GM18526 (cell line): ENCODE data around the gene HES1.

Source experiments
- POLR2A ChIP-seq: IDR thresholded peaks from 3 replicates; pipeline ENCODE4 v1.6.1; 2011; ENCODE audit not compliant: insufficient read length; ENCODE audit errors: extremely low read depth

Gene HES1

DNA sequence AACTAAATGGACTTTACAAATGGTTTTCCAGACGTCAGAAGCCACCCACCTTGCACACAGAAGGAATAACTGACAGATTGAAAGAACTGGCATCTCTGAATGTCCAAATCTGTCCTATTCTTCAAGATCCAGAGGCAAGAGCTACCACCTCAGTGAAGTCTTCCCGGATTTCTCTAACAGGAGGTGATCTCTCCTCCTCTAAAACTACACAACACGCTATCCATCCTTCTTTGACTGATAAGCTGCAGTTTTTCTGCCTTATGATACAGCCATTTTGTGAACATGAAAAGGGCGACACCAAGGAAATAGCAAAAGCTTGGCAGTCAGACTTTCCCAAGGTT lies 37.1 kb upstream of the HES1 start:
- TF ChIP-seq POLR2A, result no peak

- no peak for TF ChIP-seq POLR2A
These were observed 36.7 kb upstream of the HES1 start for GRCh38 chr3:194099215-194099614.

DNA sequence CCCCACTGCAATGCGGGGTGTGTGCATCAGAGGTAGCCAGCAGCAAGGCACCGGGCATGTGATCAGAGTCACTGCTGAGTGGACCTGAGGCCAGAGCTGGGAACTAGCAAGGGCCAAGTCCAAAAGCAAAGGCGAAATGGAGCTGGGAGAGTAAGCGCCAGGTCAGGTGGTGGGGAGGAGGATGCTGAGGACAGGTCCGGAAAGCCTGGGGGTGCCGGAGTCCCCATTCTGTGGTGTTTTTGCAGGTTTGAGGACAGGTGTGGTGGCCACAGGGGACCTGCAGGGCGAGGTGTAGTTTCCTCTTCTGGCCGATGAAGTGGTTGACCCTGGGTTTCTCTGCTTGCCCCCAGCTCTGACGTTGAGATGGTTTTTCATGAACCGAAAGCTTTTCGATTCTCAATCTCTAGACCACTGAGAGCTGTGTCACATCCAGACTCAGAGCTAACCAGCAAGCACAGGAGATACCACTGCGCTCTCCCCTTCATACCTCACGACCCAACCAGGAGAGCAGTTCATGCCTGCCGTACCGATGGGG lies 35.0 kb upstream of the HES1 start:
- no peak for TF ChIP-seq POLR2A

DNA sequence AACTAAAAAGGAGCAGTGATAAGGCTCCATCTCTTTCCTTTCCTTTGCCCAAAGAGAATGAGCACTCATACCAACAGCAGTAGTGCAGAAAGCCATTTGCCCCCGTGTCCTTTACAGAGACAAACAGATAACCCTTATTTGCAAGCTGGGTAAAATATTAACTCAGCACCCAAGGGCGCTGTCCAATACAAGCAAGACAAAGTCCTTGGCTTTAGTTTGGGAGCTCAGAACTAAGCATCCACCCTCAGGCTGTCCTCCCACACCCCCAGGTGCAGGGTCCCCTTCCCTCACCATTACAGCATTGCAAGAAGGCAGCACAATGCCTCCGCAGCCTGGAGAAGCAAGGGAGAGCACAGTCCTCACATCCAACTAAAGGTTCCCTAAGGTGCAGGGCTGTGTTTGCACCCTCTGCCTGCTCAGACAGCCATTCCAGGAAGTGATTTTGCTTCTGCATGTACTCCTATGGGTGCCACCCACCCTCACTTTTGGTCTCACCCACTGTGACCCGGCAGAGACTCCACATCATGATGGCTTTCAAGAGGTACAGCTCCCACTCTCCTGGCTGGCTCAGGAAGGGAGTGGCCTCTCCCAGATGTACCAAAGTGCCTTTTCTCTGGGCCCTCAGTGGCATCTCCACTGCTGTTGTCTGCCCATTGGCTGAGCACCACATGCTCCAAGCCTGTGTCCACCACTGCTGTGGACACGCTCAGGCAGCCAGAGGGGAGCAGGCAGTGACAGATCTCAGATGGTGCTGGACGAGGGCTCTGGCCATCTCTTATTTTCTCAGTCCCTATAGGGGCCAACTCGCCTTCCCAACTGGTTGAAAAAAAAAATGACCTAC lies 34.1 kb upstream of the HES1 start:
- TF ChIP-seq POLR2A, result no peak

DNA sequence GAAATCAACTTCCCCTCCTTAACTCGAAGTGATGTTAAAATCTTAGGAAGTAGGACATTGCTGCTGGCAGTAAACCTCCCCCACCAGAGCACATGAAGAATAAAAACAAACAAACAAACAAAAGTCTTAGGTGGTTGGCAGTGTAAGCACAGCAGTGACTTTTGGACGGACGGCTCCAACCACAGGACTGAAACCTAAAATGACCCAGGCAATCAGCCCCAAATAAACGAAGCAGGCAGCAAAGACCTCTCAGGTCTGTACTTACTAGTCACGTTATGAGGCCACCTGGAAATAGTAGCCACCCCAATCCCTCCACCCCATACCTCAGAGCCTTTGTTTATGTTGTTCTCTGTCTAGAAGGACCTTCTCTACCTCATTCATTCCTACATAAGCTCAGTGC lies 33.5 kb upstream of the HES1 start:
- no peak for TF ChIP-seq POLR2A

DNA sequence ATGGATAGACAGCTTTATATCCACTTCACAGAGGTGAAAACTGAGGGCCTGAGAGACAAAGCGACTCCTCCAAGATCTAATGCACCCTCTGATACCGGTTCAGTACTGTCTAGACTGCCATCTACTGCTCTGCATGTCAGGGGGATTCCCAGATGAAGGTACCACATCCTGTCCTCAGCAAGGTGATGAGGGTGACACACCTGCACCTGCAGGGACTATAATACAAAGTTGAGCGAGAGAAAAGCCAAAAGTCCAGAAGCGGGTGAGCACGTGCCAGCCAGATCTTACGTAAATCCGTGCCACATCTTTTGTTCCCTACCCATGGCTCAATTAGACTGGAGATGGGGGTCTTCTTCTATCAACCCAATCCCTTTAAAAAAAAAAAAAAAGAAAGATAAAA lies 32.4 kb upstream of the HES1 start:
- TF ChIP-seq POLR2A, result no peak

DNA sequence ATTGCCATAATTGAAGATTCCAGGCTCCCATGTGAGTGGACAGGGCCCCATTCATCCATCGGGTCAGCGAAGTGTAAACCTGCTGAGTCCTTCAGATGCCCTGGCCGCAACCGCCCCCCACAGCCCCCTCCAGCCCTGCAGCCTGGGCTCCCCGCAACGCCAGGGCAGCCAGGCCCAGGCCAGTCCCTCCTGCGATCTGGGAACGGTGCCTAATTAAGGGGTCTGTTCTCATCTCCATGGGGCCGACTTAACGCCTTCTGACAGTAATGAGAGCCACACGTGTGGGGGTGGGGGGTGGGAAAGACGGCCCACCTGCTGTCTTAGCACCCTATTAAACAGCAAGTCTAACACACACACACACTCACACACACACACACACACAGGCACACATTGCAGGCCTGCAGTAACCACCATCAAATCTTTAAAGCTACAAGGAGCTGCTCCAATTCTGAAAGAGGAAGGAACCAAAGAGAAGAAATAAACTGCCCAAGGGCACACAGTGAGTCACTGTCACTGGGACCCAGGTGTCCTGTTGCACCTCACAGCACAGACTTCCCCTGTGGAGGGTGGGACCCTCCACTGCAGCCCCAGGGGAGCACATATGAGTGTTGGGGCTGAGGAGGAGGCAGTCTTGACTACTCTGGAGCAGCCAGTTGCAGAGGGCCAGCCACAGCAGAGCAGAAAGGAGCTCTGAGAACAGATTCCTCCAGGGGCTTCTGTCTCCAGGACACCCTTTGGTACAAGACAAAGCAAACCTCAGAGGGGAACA lies 31.8 kb upstream of the HES1 start:
- TF ChIP-seq POLR2A, result no peak

GRCh38 chr3:194105292-194105691 lies 30.7 kb upstream of the HES1 start:
- no peak for TF ChIP-seq POLR2A

GRCh38 chr3:194107107-194107506 lies 28.8 kb upstream of the HES1 start:
- TF ChIP-seq POLR2A, result no peak

DNA sequence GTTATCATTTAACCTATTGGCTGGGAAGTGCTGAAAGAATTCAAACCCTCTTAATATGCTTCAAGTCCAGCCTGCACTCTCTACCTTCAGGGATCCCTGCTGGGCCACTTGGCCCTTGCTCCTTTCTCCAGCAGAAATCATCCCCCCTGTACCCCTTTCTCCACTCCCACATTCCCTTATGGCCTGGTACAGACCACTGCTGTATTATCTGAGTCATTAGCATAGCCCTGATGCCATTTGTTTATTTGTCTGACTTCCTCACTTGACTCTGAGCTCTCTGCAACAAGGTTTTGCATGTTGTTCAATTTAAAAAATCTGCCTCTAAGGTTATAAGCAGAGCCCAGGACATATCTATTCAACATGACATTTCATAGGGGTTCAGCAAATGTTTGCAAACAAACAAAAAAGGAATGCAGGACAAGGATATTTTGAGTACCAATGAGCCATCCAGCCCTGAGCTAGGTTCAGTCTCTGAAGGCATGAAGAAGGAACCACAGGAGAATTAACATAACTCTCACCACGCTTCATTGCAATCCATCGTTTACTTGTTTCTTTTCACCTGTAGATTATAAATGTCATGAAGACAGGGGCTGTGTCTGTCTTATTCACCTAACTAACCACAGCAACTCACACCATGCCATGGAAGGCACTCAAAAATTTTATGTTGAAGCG lies 26.6 kb upstream of the HES1 start:
- TF ChIP-seq POLR2A, result no peak

GRCh38 chr3:194110483-194110882 lies 25.5 kb upstream of the HES1 start:
- TF ChIP-seq POLR2A, result no peak

DNA sequence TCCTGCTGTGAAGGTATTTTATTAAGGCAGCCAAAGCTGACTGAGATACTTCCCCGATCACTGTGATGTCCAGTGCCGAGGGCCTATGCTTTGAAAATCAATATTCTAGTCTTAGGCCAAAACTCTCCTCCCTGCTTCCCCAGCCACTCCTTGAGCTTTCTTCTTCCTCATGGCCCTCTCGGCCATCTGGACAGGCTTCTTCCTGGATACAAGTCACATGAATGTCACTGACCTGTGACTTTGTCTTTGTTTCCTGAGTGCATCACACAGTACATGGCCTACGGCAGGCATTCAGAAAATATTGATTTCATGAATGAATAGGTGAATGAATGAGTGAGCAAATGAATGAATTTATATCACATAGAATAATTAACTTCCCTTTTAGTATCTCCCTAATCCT lies 24.6 kb upstream of the HES1 start:
- no peak for TF ChIP-seq POLR2A

DNA sequence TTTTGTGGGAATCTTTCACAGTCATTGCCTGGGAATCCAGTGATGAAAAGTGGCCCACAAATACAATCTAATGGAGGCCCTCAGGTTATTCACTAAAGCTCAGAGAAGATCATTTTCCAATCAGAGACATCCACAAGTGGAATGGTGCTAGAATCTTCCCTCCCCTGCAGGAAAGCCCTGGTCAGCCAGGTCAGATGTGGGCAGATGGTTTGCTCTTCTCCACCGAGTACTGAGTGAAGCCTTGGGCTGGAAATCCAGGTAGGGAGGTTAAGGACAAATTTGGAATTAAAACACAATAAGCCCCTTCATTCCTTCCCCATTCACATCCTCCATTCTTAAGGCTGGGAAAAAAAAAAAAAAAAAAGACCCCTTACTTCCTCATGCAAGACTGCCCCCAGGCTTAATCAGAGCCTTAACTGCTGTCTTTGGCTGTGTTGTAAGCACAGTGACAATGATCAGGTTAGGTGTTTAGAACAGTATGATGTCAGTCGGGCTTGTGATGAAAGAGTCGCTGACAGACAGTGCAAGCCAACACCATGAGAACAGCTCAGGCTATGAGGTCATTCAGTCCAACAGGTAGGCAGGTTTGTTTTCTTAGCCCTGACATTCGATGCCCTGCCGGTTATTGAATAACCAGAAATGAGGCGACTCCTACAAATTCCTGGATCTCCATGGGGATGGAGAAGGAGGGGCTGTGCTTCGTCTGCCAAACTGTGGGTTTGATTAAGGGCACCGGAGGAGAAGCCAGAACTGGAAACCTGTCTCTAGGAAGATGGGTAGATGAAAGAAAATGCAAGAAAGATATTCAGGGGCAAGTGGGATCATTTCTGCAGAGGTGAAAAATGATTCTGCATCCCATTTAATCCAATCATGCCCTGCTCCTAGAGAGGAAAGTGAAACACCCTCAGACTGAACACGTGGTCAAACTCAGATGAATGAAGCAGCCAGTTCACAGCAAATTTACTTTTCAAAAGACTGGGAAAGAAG lies 23.5 kb upstream of the HES1 start:
- TF ChIP-seq POLR2A, result no peak

GRCh38 chr3:194114123-194114522 lies 21.8 kb upstream of the HES1 start:
- no peak for TF ChIP-seq POLR2A
